GM19328 (cell line): ENCODE data around the gene PPP1R12B.
"Not testable (repeated sequence)": the region's sequence is repeated elsewhere in the genome, so short reads cannot be mapped to it uniquely, and the experiment has no call there.

Source experiments
- ATAC-seq: cut with Tn5 transposase; IDR thresholded peaks from one replicate; pipeline ENCODE4 v1.9.1; 2021; ENCODE audit warnings: mild to moderate bottlenecking, moderate library complexity; ENCODE audit not compliant: unreplicated experiment

The PPP1R12B gene

GRCh38 chr1:202343652-202344349 is 4.7 kb upstream of the PPP1R12B start:
- ATAC-seq, result no peak

GRCh38 chr1:202348005-202348508 is 442 bp upstream of the PPP1R12B start:
- no peak for ATAC-seq

GRCh38 chr1:202349206-202349928 is 868 bp downstream of the PPP1R12B start:
- ATAC-seq, result no peak

- no peak for ATAC-seq
Observed at GRCh38 chr1:202351725-202352124, 3.2 kb downstream of the PPP1R12B start.

GRCh38 chr1:202352583-202353197 is 4.2 kb downstream of the PPP1R12B start:
- not testable (repeated sequence) for ATAC-seq

GRCh38 chr1:202355944-202356553 is 7.5 kb downstream of the PPP1R12B start:
- ATAC-seq, result no peak

GRCh38 chr1:202357506-202357905 is 9.0 kb downstream of the PPP1R12B start:
- no peak for ATAC-seq

GRCh38 chr1:202361224-202361623 is 12.7 kb downstream of the PPP1R12B start:
- no peak for ATAC-seq

- ATAC-seq, result no peak
Observed at GRCh38 chr1:202361701-202362100, 13.2 kb downstream of the PPP1R12B start.

GRCh38 chr1:202362212-202362611 is 13.7 kb downstream of the PPP1R12B start:
- no peak for ATAC-seq

GRCh38 chr1:202365092-202365815 is 16.8 kb downstream of the PPP1R12B start:
- ATAC-seq, result no peak

GRCh38 chr1:202367271-202367670 is 18.8 kb downstream of the PPP1R12B start:
- ATAC-seq, result no peak

GRCh38 chr1:202370906-202371305 is 22.4 kb downstream of the PPP1R12B start:
- not testable (repeated sequence) for ATAC-seq

GRCh38 chr1:202374099-202374498 is 25.6 kb downstream of the PPP1R12B start:
- no peak for ATAC-seq

- ATAC-seq, result not testable (repeated sequence)
Observed at GRCh38 chr1:202375175-202375574, 26.7 kb downstream of the PPP1R12B start.

- no peak for ATAC-seq
Observed at GRCh38 chr1:202376247-202376646, 27.7 kb downstream of the PPP1R12B start.

GRCh38 chr1:202379884-202380529 is 31.5 kb downstream of the PPP1R12B start:
- not testable (repeated sequence) for ATAC-seq

GRCh38 chr1:202380535-202380934 is 32.0 kb downstream of the PPP1R12B start:
- not testable (repeated sequence) for ATAC-seq

GRCh38 chr1:202381867-202382266 is 33.4 kb downstream of the PPP1R12B start:
- not testable (repeated sequence) for ATAC-seq

GRCh38 chr1:202395831-202396230 is 47.3 kb downstream of the PPP1R12B start:
- not testable (repeated sequence) for ATAC-seq
